ENCODE measurements around the gene EFHD1. TPM values are rescaled to one million over a fixed set of nuclear protein-coding genes. Genes with fewer than 3 reads are reported as not detected.
"Not testable (repeated sequence)": the region's sequence is repeated elsewhere in the genome, so short reads cannot be mapped to it uniquely, and the experiment has no call there.

The EFHD1 gene
- total RNA-seq, 1 donor from 2014 or later: 2.7 TPM

DNA sequence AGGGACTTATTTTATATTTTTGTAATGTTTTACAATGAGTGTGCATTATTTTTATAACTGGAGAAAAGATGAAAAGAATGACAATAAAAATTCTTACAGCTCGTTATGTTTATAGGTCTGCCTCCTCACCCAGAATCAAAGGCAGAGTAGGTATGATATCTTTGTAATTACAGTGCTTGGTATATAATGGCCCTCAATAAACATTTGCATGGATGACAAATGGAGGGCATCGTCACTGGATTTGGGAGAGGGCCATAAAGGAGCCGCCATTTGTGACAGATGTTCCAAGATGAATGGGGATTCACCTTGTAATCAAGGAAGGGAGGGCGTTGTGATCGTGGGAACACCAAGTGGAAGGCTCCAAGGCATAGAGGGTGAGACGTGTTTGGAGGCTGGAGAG, 41.1 kb downstream of the EFHD1 start:
- Mint-ChIP-seq H3K4me3 (ENCODE audit: low read depth) (no peak overlapping the region), H3K9me3 (ENCODE audit: low read depth) (no peaks in the 10 kb centered on the region), H3K27me3 (no peaks in the 10 kb centered on the region), H3K27ac (no peak overlapping the region), H3K36me3 (ENCODE audit: insufficient read depth) (no peaks in the 10 kb centered on the region), H3K4me1 (ENCODE audit: low read depth) (no peaks in the 10 kb centered on the region)
- TF ChIP-seq, protein P1, sequence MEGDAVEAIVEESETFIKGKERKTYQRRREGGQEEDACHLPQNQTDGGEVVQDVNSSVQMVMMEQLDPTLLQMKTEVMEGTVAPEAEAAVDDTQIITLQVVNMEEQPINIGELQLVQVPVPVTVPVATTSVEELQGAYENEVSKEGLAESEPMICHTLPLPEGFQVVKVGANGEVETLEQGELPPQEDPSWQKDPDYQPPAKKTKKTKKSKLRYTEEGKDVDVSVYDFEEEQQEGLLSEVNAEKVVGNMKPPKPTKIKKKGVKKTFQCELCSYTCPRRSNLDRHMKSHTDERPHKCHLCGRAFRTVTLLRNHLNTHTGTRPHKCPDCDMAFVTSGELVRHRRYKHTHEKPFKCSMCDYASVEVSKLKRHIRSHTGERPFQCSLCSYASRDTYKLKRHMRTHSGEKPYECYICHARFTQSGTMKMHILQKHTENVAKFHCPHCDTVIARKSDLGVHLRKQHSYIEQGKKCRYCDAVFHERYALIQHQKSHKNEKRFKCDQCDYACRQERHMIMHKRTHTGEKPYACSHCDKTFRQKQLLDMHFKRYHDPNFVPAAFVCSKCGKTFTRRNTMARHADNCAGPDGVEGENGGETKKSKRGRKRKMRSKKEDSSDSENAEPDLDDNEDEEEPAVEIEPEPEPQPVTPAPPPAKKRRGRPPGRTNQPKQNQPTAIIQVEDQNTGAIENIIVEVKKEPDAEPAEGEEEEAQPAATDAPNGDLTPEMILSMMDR (IDR thresholded peaks at IDR 0.05; ENCODE audit: unreplicated experiment): no peak
- DNase-seq (ENCODE audit: low spot score, unreplicated experiment): no peak

DNA sequence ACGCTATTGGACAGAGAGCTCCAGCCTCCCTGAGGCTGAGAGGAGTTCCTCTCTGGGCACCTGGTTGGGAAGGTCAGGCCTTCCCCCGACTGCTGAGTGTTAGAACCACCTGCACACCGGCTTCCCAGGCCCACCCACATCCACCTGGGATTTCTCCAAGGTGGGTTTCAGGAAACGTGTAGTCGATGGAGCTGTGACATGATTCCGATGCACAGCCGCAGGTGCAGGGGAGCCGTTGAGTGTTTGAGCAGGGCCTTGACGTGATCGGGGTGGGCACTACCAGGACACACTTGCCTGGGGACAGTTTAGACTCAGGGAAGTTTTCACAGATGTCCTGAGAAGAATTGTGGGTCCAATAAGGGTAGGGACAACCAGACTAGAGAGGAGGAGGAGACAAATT, 42.0 kb downstream of the EFHD1 start:
- Mint-ChIP-seq H3K27me3 (no peaks in the 10 kb centered on the region), H3K36me3 (ENCODE audit: insufficient read depth) (no peaks in the 10 kb centered on the region), H3K27ac (peak overlapping the region; percentile 5), H3K4me3 (ENCODE audit: low read depth) (no peak overlapping the region), H3K9me3 (ENCODE audit: low read depth) (no peaks in the 10 kb centered on the region), H3K4me1 (ENCODE audit: low read depth) (no peaks in the 10 kb centered on the region)
- DNase-seq (ENCODE audit: low spot score, unreplicated experiment): no peak
- TF ChIP-seq, protein P1 (IDR thresholded peaks at IDR 0.05; ENCODE audit: unreplicated experiment): no peak

DNA sequence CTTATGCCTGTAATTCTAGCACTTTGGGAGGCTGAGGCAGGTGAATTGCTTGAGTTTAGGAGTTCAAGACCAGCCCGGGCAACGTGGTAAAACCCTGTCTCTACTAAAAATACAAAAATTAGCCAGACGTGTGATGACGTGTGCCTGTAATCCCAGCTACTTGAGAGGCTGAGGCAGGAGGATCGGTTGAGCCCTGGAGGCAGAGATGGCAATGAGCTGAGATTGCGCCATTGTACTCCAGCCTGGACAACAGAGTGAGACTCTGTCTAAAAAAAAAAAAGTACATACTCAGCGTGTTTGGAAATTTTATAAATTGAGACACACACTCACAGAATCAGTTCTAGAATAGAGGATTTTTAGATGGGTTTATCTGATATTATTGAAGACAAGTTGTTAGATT, 46.6 kb downstream of the EFHD1 start:
- H3K4me1 Mint-ChIP-seq (ENCODE audit: low read depth): no peaks in the 10 kb centered on the region
- no peak overlapping the region for H3K27ac Mint-ChIP-seq
- no peak for DNase-seq (ENCODE audit: low spot score, unreplicated experiment)
- H3K9me3 Mint-ChIP-seq (ENCODE audit: low read depth): no peaks in the 10 kb centered on the region
- peaks cover 5% of the 10 kb centered on the region for H3K27me3 Mint-ChIP-seq
- no peak overlapping the region for H3K4me3 Mint-ChIP-seq (ENCODE audit: low read depth)
- no peaks in the 10 kb centered on the region for H3K36me3 Mint-ChIP-seq (ENCODE audit: insufficient read depth)
- TF ChIP-seq, protein P1 (IDR thresholded peaks at IDR 0.05; ENCODE audit: unreplicated experiment): no peak

DNA sequence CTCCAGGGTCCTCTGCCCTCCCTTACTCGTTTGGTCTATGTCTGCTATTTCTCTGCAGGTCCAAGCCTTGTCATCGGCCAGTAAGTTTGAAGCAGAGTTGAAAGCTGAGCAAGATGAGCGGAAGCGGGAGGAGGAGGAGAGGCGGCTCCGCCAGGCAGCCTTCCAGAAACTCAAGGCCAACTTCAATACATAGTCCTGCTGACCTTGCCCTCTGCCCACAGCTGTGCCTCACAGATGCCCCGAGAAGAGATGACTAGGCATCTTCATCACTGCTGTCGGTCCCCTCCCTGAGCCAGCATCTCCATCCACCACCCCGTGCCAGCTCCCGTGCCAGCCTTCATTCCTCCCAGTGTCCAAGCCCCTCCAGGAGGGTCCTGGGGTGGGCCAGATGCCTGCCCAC, 48.1 kb downstream of the EFHD1 start:
- Mint-ChIP-seq H3K4me1 (ENCODE audit: low read depth) (no peaks in the 10 kb centered on the region), H3K9me3 (ENCODE audit: low read depth) (no peaks in the 10 kb centered on the region), H3K36me3 (ENCODE audit: insufficient read depth) (no peaks in the 10 kb centered on the region), H3K27me3 (peaks cover 5% of the 10 kb centered on the region), H3K4me3 (ENCODE audit: low read depth) (no peak overlapping the region), H3K27ac (no peak overlapping the region)
- TF ChIP-seq, protein P1 (IDR thresholded peaks at IDR 0.05; ENCODE audit: unreplicated experiment): no peak
- no peak for DNase-seq (ENCODE audit: low spot score, unreplicated experiment)

DNA sequence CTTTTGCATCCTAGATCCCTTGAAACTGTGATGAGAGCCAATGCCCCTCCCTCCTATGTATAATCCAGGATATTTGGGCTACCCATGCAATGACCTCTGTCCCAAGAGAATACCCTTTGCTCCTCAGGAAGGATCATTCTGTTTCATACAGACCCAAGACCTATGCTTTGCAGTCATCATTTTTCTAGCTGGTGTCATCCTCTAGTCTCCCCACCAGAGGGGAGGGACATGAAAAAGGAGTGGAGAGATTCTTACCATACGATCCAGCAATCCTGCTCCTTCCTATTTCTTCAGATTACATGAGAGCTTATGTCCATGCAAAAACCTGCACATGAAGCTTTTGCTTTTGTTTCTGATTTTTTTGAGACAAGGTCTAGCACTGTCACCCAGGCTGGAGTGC, 50.0 kb downstream of the EFHD1 start:
- Mint-ChIP-seq H3K4me1 (ENCODE audit: low read depth) (no peaks in the 10 kb centered on the region), H3K4me3 (ENCODE audit: low read depth) (no peak overlapping the region), H3K36me3 (ENCODE audit: insufficient read depth) (no peaks in the 10 kb centered on the region), H3K9me3 (ENCODE audit: low read depth) (no peaks in the 10 kb centered on the region), H3K27ac (no peak overlapping the region), H3K27me3 (peaks cover 5% of the 10 kb centered on the region)
- no peak for DNase-seq (ENCODE audit: low spot score, unreplicated experiment)
- TF ChIP-seq, protein P1 (IDR thresholded peaks at IDR 0.05; ENCODE audit: unreplicated experiment): no peak

DNA sequence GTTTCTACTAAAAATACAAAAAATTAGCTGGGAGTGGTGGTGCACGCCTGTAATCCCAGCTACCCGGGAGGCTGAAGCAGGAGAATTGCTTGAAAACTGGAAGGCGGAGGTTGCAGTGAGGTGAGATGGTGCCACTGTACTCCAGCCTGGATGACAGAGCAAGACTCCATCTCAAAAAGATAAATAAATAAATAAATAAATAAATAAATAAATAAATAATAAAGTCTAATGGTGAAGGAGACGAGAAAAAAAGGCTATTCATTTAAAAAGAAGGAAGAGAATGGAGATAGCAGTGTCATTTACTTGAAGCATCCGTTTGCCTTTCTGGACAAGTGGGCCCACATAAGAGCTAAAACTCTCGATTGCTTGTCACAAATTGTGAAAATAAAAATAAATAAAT, 52.0 kb downstream of the EFHD1 start:
- H3K9me3 Mint-ChIP-seq (ENCODE audit: low read depth); H3K27ac Mint-ChIP-seq; H3K27me3 Mint-ChIP-seq; DNase-seq (ENCODE audit: low spot score, unreplicated experiment); H3K4me3 Mint-ChIP-seq (ENCODE audit: low read depth); H3K4me1 Mint-ChIP-seq (ENCODE audit: low read depth); H3K36me3 Mint-ChIP-seq (ENCODE audit: insufficient read depth): not testable (repeated sequence)
